WTC11 (cell line): Measurements from ENCODE around the gene BSPH1. TPM values are rescaled to one million over a fixed set of nuclear protein-coding genes. Genes with fewer than 3 reads are reported as not detected.

Experiments
- ATAC-seq: fragments of 200-7000 bp; cut with Tn5 transposase; 2 replicates; pipeline ENCODE4 v1.10.0; 2021; ENCODE audit warnings: mild to moderate bottlenecking, moderate library complexity
- CTCF ChIA-PET: fragments of 300-600 bp; sonication (Branson Sonifier 250); formaldehyde crosslinking; loops from one replicate; lab custom pipeline; 2021; ENCODE audit warnings: antibody characterized with exemption; lab: Charles Lee
- POLR2A ChIA-PET: fragments of 350-600 bp; sonication (Branson Sonifier 250); formaldehyde crosslinking; loops from one replicate; lab custom pipeline; 2021; ENCODE audit warnings: antibody characterized with exemption; lab: Charles Lee
- DNase-seq: peaks from one replicate; pipeline ENCODE4 v3.0.0; 2021; ENCODE audit warnings: low spot score
- H3K27ac Mint-ChIP-seq: 2 replicates; pipeline ENCODE4 v1.8.0; 2021; ENCODE audit warnings: mixed read lengths
- H3K27me3 Mint-ChIP-seq: 2 replicates; pipeline ENCODE4 v1.8.0; 2021; ENCODE audit warnings: low read depth, mild to moderate bottlenecking, moderate library complexity, mixed read lengths
- H3K36me3 Mint-ChIP-seq: 2 replicates; pipeline ENCODE4 v1.8.0; 2021; ENCODE audit warnings: mixed read lengths
- H3K4me1 Mint-ChIP-seq: 2 replicates; pipeline ENCODE4 v1.8.0; 2022; ENCODE audit warnings: mixed read lengths
- H3K4me3 Mint-ChIP-seq: 2 replicates; pipeline ENCODE4 v1.8.0; 2021; ENCODE audit warnings: mild to moderate bottlenecking, moderate library complexity, mixed read lengths
- H3K9me3 Mint-ChIP-seq: 2 replicates; pipeline ENCODE4 v1.8.0; 2021; ENCODE audit warnings: mixed read lengths
- CBFB ChIP-seq: sonication (generic); formaldehyde crosslinking; IDR thresholded peaks from 2 replicates; pipeline ENCODE4 v1.8.1; 2022; ENCODE audit warnings: mild to moderate bottlenecking, low read depth, missing genetic modification reagents
- ETV6 ChIP-seq: sonication (generic); formaldehyde crosslinking; IDR thresholded peaks from 2 replicates; pipeline ENCODE4 v1.8.1; 2022; ENCODE audit warnings: mild to moderate bottlenecking, missing genetic modification reagents
- FOXP4 ChIP-seq: sonication (generic); formaldehyde crosslinking; IDR thresholded peaks from 2 replicates; pipeline ENCODE4 v1.8.0; 2022; ENCODE audit warnings: mild to moderate bottlenecking, missing genetic modification reagents
- HMGA2 ChIP-seq: fragments of 250-450 bp; sonication (Bioruptor Pico); IDR thresholded peaks from 2 replicates; pipeline ENCODE4 v1.4.0; 2021; ENCODE audit warnings: mild to moderate bottlenecking, moderate library complexity
- IRF2 ChIP-seq: sonication (generic); formaldehyde crosslinking; IDR thresholded peaks from 2 replicates; pipeline ENCODE4 v1.8.0; 2022; ENCODE audit warnings: low read depth, missing genetic modification reagents, borderline replicate concordance
- NR2C2 ChIP-seq: sonication (generic); formaldehyde crosslinking; IDR thresholded peaks from 2 replicates; pipeline ENCODE4 v1.8.0; 2022; ENCODE audit warnings: mild to moderate bottlenecking, missing genetic modification reagents
- SMAD4 ChIP-seq: sonication (generic); formaldehyde crosslinking; IDR thresholded peaks from 2 replicates; pipeline ENCODE4 v1.8.0; 2022; ENCODE audit warnings: mild to moderate bottlenecking, missing genetic modification reagents
- SP1 ChIP-seq: sonication (generic); formaldehyde crosslinking; conservative IDR thresholded peaks from 2 replicates; pipeline ENCODE4 v1.8.1; 2022; ENCODE audit warnings: missing genetic modification reagents
- TEAD1 ChIP-seq: sonication (generic); formaldehyde crosslinking; IDR thresholded peaks from 2 replicates; pipeline ENCODE4 v1.8.0; 2022; ENCODE audit warnings: mild to moderate bottlenecking, missing genetic modification reagents
- ZNF263 ChIP-seq: sonication (generic); formaldehyde crosslinking; IDR thresholded peaks from 2 replicates; pipeline ENCODE4 v1.8.1; 2022; ENCODE audit warnings: low read depth, mild to moderate bottlenecking, moderate library complexity, missing genetic modification reagents
- ZNF281 ChIP-seq: sonication (generic); formaldehyde crosslinking; IDR thresholded peaks from 2 replicates; pipeline ENCODE4 v1.8.0; 2023; ENCODE audit warnings: mild to moderate bottlenecking, missing genetic modification reagents
- ZNF532 ChIP-seq: fragments of 250-450 bp; sonication (Bioruptor Pico); IDR thresholded peaks from 2 replicates; pipeline ENCODE4 v1.9.0; 2021; ENCODE audit warnings: mild to moderate bottlenecking, borderline replicate concordance
- ZNF671 ChIP-seq: fragments of 250-450 bp; sonication (Bioruptor Pico); IDR thresholded peaks from 2 replicates; pipeline ENCODE4 v1.8.0; 2021; ENCODE audit warnings: mild to moderate bottlenecking
- total RNA-seq: library from RNA; stranded (reverse); gene quantifications from 3 replicates; pipeline ENCODE4 v1.2.3, GENCODE V29; 2021
- TF ChIP-seq, protein P1 (sequence below): sonication (generic); formaldehyde crosslinking; IDR thresholded peaks from 2 replicates; pipeline ENCODE4 v1.8.0; 2022; ENCODE audit warnings: mild to moderate bottlenecking, missing genetic modification reagents
- TF ChIP-seq, protein P2 (sequence below): fragments of 250-450 bp; sonication (Bioruptor Pico); IDR thresholded peaks from 2 replicates; pipeline ENCODE4 v1.9.0; 2021; ENCODE audit warnings: mild to moderate bottlenecking
- TF ChIP-seq, protein P3 (sequence below): sonication (generic); formaldehyde crosslinking; IDR thresholded peaks from 2 replicates; pipeline ENCODE4 v1.8.1; 2022; ENCODE audit warnings: mild to moderate bottlenecking, moderate library complexity, missing genetic modification reagents
- TF ChIP-seq, protein P4 (sequence below): fragments of 200-600 bp; IDR thresholded peaks from 2 replicates; pipeline ENCODE4 v1.8.0; 2022; ENCODE audit warnings: antibody characterized with exemption

BSPH1 gene
- total RNA-seq, 1 experiment from 2014 or later, result not detected

GRCh38 chr19:48000846-48001245, 8.9 kb upstream of the BSPH1 start:
- Mint-ChIP-seq H3K4me3 (no peak overlapping the region), H3K27me3 (peaks cover 12% of the 10 kb centered on the region), H3K4me1 (peaks cover 6% of the 10 kb centered on the region; the same call in 1 of the 2 replicates), H3K27ac (no peak overlapping the region), H3K36me3 (peaks cover 5% of the 10 kb centered on the region; the same call in 1 of the 2 replicates), H3K9me3 (peaks cover 21% of the 10 kb centered on the region)
- ATAC-seq (no peak), DNase-seq (no peak)
- CTCF ChIA-PET, result no interaction called here
- POLR2A ChIA-PET, result no interaction called here
- TF ChIP-seq SMAD4 (CRISPR knock-in tag), result no peak
- TF ChIP-seq, protein P1, sequence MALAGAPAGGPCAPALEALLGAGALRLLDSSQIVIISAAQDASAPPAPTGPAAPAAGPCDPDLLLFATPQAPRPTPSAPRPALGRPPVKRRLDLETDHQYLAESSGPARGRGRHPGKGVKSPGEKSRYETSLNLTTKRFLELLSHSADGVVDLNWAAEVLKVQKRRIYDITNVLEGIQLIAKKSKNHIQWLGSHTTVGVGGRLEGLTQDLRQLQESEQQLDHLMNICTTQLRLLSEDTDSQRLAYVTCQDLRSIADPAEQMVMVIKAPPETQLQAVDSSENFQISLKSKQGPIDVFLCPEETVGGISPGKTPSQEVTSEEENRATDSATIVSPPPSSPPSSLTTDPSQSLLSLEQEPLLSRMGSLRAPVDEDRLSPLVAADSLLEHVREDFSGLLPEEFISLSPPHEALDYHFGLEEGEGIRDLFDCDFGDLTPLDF (CRISPR knock-in tag), result no peak

DNA sequence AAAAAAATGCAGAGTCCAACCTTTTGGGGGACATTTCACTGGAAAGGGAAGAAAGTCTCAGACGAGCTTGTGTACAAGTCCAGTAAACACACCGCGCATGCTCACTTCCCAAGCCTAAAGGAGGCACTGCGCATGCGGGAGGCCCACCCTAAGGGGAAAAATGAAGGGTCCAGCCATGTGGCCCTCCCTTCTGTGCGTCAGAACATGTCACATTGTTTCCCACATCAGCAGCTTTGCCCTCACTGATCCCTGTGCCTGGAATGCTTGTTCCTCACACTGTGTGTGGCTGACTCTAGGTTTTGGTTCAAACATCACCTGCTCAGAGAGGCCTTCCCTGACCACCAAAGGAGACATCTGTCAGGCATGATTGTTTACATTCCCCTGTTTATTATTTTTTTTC, 6.8 kb upstream of the BSPH1 start:
- H3K27ac Mint-ChIP-seq, result no peak overlapping the region
- CTCF ChIA-PET, result interaction anchor here (0.7 to 1.3 kb wide), 3 partner anchors 8 to 216 kb away, joined by 4 read pairs; no protein-coding TSS in a partner anchor
- ATAC-seq, result no peak
- TF ChIP-seq IRF2, result no peak
- no peak for TF ChIP-seq ZNF281 (CRISPR knock-in tag)
- TF ChIP-seq ZNF532, result no peak
- TF ChIP-seq NR2C2, result no peak
- TF ChIP-seq TEAD1 (CRISPR knock-in tag), result no peak
- TF ChIP-seq FOXP4 (CRISPR knock-in tag), result no peak
- TF ChIP-seq CBFB, result no peak
- no peak for TF ChIP-seq ETV6
- no peak for TF ChIP-seq HMGA2 (CRISPR knock-in tag)
- no peak for TF ChIP-seq ZNF671
- TF ChIP-seq, protein P2, sequence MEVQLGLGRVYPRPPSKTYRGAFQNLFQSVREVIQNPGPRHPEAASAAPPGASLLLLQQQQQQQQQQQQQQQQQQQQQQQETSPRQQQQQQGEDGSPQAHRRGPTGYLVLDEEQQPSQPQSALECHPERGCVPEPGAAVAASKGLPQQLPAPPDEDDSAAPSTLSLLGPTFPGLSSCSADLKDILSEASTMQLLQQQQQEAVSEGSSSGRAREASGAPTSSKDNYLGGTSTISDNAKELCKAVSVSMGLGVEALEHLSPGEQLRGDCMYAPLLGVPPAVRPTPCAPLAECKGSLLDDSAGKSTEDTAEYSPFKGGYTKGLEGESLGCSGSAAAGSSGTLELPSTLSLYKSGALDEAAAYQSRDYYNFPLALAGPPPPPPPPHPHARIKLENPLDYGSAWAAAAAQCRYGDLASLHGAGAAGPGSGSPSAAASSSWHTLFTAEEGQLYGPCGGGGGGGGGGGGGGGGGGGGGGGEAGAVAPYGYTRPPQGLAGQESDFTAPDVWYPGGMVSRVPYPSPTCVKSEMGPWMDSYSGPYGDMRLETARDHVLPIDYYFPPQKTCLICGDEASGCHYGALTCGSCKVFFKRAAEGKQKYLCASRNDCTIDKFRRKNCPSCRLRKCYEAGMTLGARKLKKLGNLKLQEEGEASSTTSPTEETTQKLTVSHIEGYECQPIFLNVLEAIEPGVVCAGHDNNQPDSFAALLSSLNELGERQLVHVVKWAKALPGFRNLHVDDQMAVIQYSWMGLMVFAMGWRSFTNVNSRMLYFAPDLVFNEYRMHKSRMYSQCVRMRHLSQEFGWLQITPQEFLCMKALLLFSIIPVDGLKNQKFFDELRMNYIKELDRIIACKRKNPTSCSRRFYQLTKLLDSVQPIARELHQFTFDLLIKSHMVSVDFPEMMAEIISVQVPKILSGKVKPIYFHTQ (CRISPR knock-in tag), result no peak
- TF ChIP-seq, protein P3, sequence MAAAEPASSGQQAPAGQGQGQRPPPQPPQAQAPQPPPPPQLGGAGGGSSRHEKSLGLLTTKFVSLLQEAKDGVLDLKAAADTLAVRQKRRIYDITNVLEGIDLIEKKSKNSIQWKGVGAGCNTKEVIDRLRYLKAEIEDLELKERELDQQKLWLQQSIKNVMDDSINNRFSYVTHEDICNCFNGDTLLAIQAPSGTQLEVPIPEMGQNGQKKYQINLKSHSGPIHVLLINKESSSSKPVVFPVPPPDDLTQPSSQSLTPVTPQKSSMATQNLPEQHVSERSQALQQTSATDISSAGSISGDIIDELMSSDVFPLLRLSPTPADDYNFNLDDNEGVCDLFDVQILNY (CRISPR knock-in tag), result no peak
- TF ChIP-seq, protein P4, sequence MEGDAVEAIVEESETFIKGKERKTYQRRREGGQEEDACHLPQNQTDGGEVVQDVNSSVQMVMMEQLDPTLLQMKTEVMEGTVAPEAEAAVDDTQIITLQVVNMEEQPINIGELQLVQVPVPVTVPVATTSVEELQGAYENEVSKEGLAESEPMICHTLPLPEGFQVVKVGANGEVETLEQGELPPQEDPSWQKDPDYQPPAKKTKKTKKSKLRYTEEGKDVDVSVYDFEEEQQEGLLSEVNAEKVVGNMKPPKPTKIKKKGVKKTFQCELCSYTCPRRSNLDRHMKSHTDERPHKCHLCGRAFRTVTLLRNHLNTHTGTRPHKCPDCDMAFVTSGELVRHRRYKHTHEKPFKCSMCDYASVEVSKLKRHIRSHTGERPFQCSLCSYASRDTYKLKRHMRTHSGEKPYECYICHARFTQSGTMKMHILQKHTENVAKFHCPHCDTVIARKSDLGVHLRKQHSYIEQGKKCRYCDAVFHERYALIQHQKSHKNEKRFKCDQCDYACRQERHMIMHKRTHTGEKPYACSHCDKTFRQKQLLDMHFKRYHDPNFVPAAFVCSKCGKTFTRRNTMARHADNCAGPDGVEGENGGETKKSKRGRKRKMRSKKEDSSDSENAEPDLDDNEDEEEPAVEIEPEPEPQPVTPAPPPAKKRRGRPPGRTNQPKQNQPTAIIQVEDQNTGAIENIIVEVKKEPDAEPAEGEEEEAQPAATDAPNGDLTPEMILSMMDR, result no peak
- TF ChIP-seq SP1 (CRISPR knock-in tag), result no peak
- TF ChIP-seq ZNF263 (CRISPR knock-in tag), result no peak
- TF ChIP-seq, protein P1 (CRISPR knock-in tag), result no peak

More for the DNA sequence above, 6.8 kb upstream of the BSPH1 start:
- peaks cover 5% of the 10 kb centered on the region; the same call in 1 of the 2 replicates for H3K36me3 Mint-ChIP-seq
- POLR2A ChIA-PET, result interaction anchor here (0.6 kb wide), 1 partner anchor 22 kb away, joined by 4 read pairs; no protein-coding TSS in a partner anchor
- H3K27me3 Mint-ChIP-seq, result peaks cover 19% of the 10 kb centered on the region
- no peaks in the 10 kb centered on the region for H3K4me1 Mint-ChIP-seq
- no peak overlapping the region for H3K4me3 Mint-ChIP-seq
- no peak for DNase-seq
- peaks cover 21% of the 10 kb centered on the region for H3K9me3 Mint-ChIP-seq
